ENCODE results near the gene SGPL1. TPM values are rescaled to one million over a fixed set of nuclear protein-coding genes. Genes with fewer than 3 reads are reported as not detected.

The SGPL1 gene
- total RNA-seq, 1 experiment from 2014 or later: 26.5 TPM

- DNase-seq (ENCODE audit: low read depth): no peak
Observed at GRCh38 chr10:70885481-70885880, 69.7 kb downstream of the SGPL1 start.

- no peak for DNase-seq (ENCODE audit: low read depth)
Observed at GRCh38 chr10:70885931-70886903, 70.5 kb downstream of the SGPL1 start.

DNA sequence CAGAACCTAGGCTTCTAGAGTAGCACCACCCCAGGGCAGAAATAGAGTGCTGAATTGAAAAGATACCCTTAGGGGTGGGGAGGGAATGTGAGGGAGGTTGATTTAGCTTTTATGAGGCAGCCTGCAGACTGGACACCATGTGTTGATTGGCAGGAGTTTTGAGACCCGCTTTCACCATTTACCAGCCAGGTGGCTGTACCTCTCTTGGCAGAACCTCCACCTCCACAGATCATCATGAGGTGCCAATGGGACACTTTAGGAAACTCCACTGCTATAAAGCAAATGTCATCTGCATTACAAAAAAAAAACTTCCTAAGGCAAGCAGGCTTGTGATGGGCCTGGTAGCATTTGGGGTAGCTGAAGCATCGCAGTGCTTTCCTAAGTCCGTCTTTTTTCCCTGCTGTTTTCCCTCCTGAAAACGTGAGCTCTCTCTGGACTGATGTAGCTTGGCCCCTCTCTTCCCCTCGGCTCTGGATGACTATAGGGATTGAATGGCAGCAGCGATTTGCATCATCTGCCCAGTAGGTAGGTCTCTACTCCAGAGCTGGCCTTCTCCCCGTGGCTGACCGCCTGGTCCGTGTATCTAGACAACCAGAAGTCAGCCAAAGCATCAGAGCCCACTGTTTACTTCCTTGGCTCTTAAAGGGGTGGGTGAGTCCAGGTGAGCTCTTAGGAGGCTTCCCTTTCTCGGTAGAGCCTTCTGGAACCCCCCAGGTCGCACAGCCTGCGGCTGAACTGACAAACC, 71.3 kb downstream of the SGPL1 start:
- no peak for DNase-seq (ENCODE audit: low read depth)

DNA sequence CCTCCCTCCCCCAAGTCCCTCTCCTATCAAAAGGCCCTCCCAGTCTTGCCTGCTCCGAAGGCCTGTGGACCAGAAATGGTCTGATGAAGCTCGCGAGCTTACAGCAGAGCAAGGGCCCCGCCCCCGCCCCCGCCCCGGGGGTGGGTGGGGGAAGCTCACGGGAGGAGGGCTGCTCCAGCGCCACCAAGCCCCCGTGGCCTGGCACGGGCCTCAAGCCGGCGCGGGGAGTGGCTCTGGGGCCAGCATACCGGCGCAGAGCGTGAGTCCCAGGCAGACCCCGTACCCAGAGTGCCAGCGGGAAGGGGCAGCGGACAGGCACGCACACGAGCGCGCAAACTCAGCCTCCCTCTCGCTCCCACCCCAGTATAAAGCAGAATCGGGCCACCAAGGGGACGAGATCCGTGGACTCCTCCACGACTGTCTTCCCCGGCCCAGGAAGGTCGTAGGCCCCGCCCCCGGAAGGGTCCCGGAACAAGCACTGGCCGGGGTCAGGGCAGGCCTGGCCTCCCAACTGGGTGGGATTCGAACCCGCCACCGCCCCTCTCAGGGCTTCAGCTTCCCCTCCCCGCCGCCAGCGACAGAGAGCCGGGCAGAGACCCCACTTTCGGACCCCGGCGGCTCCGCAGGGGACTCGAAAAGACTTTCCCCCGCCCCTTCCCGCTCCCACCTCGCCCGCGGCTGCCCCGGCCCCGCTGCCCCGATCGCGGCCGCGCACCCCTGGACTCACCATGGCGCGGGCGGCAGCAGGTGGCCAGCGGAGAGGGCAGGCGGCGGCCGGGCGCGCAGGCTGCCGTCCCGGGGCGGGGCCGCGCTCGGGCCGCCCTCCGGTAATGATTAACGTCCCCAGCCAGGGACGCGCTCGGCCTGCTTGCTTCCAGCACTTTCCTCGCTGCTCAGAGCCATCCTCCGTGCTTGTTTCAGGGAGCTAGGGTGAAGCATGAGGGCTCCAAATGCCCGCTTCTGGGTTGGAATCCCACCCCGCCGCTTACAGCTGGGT, 72.4 kb downstream of the SGPL1 start, which contains the start of gene PCBD1:
TSS of gene PCBD1 (minus strand) at position 762 of the 997 bp plus-strand sequence. CDS start at position 730, 32 bp downstream.
- peak; percentile 56 for DNase-seq (ENCODE audit: low read depth)

DNA sequence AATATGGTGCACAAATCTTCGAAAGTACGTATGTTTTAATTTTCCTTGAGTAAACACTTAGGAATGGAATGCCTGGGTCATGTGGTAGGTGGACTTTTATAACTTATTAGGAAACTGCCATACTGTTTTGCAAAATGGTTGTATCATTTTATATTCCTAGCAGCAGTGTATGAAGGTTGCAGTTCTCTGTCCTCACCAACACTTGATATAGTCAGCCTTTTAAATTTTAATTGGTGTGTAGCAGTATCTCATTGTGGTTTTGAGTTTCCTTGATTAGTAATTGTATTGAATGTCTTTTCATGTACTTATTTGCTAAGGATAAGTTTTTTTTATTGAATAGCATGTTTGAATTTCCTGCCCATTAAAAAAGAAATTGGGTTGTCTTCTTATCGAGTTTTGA, 73.5 kb downstream of the SGPL1 start:
- no peak for DNase-seq (ENCODE audit: low read depth)

DNA sequence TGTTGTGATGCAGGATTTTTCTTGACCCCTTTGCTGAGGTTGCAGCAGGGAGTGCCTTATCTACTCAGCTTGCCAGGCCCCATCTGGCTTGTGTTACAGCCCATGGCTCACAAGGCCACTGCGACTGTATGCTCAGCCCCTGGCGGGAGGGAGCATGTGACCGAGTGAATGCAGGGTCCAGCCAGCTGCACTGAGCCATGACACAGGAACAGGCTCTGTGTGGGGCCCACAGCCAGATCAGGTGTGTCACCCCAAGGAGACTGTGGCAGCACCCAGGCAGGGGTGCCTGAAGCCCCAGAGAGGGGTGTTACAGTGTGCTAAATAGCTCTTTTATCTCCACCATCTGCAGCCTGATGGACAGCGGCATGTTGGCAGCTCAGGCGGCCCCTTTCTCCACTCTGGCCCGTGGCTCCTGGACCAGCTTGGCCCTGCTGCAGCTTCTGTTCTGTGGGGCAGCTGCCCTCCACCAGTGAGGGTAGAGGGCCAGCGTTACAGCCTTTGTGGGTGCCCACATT, 75.2 kb downstream of the SGPL1 start:
- DNase-seq (ENCODE audit: low read depth): no peak

DNA sequence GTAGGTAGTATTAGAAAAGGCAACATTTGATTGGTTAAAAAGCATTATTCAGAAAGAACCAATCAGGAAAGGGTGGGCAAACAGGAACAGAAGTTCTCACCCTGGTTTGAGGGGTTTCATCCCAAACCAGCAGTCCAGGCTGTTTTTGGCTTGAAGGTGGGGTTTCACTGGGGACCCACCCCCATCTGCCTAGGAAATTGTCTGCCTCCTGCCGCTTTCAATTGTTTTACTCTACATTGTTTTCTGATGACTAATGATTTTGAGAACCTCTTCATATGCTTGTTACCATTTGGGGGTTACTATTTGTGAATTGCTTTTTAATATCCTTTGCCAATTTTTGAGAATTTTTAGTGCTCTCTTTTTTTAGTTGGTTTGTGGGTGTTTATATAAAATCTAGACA, 75.9 kb downstream of the SGPL1 start:
- DNase-seq (ENCODE audit: low read depth): peak; percentile 22

DNA sequence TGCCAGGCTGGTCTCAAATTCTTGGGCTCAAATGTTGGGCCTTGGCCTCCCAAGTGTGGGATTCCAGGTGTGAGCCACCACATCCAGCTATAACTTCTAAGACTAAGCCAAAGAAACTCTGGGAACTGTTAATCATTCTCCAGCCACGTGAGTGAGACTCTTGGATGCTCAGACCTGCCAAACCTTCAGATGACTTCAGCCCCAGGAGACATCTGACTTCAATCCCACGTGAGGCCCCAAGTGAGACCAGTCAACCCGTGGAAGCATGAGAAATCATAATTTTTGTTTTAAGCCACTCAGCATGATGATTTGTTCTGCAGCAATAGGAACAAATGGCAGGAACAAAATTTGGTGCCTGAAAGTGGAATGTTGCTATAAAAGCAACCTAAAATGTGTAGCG, 76.9 kb downstream of the SGPL1 start:
- DNase-seq (ENCODE audit: low read depth): no peak

GRCh38 chr10:70893227-70894006, 77.7 kb downstream of the SGPL1 start:
- no peak for DNase-seq (ENCODE audit: low read depth)

- DNase-seq (ENCODE audit: low read depth): no peak
Observed at GRCh38 chr10:70894416-70894815, 78.7 kb downstream of the SGPL1 start.

DNA sequence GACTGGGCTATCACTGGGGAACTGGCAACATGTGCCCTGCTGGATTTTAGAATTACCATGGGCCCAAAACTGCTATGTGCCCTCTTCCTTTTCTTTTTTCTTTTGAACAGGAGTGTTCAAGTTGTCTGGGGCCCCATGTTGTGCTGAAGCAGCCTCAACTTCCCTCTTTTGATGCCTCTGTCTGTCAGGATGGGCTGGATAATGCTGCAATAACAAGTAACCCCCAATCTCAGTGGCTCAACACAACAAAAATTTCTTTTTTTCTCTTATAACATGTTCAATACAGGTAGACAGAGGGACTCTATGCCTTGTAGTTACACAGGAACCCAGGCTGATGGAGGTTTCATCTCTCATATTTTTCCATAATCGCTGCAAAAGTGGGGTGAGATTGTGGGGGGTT, 80.8 kb downstream of the SGPL1 start:
- DNase-seq (ENCODE audit: low read depth): no peak

- peak; percentile 67 for DNase-seq (ENCODE audit: low read depth)
Observed at GRCh38 chr10:70898687-70899086, 82.9 kb downstream of the SGPL1 start.

DNA sequence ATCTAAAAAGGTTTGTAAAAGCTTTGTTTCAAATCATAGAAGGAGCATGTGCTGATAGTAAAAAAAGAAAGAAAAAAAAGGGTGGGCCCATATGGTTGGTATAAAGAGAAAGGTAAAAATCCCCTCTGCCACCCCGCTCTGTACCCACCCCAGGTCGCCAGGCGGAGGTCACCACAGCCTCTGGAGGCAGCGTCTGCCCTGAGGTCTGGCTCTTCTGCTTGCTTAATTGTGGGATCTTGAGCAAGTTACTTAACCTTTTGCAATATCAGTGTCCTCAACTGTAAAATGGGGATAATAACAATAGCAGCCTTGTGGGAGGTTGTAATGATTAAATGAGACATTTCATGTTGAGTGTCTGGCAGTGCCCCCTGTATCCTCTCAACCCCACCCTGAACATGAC, 83.3 kb downstream of the SGPL1 start:
- no peak for DNase-seq (ENCODE audit: low read depth)

DNA sequence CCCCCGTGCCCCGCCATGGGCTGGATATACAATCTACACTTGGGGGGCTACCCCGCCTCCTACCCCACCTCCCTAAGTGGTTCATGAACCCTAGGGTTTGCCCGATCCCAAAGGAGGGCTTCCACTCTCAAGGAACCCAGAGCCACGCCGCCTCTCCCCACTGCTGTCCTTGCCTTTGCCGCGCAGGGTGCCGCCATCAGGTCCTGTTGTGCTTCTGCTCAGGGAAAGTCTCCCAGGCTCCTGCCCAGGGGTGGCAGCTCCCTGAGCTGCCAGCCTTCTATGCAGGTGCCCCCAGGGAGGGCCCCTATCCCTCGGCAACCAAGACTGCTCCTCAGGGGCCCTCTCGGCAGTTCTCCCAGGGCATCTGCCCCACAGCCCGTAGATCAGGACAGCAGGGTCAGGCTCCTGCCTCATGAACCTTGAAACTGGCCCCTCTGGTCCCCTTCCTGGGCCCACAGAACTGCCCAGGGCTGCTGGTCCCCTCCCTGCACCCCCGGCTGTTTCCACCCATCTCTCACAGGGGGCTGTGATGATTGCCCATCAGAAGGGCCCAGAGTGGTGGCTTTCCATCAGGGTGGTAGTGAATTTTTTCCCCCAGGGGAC, 85.6 kb downstream of the SGPL1 start:
- DNase-seq (ENCODE audit: low read depth): no peak

DNA sequence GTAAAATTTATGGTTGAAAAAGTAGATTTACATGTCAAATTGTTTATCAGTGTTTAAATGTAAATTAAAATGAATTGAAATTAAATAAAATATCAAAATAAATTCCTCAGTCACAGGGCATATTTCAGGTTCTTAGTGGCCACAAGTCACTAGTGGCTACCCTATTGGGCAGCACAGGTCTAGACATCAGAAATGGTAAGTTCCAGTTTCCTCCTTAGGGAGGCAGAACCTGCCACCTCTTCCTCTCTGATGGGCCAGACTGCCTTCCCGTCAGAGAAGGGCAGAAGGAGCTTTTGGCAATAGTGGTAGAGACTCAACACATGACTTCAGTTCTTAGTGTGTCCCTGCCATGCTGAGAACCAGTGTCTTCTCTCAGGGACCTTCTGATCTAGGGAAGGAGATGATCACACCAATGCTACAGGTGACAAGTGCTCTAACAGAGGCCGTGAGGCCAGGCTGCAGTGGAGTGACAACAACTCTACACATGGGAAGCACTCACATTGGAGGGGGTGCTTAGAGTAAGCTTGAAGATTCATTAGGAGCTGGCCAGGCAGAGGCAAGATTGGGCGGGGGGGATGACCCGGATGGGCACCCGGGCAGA, 87.0 kb downstream of the SGPL1 start:
- DNase-seq (ENCODE audit: low read depth): no peak

DNA sequence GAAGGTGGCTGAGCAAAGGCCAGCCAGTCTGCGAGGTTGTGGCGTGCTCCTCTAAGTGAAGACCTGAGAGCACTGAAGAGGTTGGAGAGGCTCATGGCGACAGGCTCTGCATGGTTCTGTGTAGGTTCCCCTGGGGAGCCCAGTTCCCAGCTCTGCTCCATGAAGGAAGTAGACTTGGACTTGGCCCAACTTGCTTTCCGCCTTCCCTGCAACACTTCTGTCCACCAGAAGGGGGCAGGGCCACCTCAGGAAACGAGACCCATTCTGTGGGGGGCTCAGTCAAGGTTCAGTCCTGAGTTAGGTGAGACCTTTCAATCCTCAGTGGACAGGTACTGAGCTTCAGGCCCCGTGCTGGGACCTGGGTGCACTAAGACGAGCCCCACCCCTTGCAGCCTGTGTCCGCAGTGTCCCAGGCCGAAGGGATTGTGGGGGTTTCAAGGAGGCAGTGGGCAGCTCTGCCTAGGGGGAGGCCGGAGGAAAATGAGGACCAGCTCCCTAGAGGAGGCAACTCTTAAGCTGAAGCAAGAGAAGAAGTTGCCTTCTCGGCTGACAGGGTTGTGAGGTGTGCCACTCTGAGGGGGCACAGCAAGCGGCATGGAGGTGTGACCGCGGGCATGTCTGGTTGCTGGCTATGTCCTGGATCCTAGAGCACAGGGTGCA, 87.6 kb downstream of the SGPL1 start:
- peak; percentile 20 for DNase-seq (ENCODE audit: low read depth)

DNA sequence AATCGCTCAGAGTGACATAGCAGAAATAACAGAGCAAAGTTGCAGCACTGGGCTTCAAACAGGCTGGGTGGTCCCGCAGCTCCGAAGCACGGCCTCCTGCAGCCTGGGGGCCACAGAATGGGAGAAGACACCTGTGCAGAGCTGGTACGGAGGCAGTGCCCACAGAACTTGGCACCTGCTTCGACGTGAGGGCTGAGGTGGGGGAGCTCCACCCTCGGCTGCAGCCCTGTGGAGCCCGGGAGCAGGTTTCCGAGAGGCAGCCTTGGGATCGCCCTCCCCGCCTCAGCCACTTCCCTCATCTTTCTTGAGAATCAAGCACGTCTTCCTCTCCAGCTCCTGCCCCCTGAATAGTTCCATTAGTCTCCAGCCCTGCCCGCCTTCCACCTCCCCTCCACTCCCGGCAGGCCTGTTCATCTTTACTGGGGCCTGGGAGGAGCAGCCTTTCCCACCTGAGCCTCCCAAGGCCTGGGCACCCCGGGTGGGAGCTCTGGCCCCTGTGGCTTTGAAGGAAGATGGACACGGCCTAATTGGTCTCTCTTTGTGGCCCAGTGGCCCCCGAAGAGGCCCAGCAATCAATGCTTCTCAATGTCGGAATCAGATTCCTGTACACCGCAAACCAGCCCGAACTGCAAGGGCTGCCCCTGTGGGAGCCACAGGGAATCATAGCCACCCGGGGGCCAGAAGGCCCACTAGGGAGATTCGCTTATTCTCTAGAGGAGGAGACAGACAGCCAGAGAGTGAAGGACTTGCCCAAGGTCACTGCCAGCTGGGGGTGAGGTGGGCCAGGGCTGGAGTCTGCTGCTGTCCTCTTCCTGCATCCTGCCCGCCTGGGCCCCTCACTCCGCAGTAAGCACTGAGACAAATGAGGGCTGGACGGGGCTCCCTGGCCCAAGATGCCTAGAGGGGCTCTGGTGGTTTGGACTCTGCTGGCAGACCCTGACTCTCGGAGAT, 89.6 kb downstream of the SGPL1 start:
- DNase-seq (ENCODE audit: low read depth): no peak

Measured in M059J (cell line).